ENCODE data around the gene ZNF664. TPM values are rescaled to one million over a fixed set of nuclear protein-coding genes. Genes with fewer than 3 reads are reported as not detected.

The ZNF664 gene
- total and polyA plus RNA-seq, 9 of the 15 experiments (the other 6 are each of a cell fraction or from before 2014, with no cell fraction given): 3.3 to 101 (median 63.6) TPM

DNA sequence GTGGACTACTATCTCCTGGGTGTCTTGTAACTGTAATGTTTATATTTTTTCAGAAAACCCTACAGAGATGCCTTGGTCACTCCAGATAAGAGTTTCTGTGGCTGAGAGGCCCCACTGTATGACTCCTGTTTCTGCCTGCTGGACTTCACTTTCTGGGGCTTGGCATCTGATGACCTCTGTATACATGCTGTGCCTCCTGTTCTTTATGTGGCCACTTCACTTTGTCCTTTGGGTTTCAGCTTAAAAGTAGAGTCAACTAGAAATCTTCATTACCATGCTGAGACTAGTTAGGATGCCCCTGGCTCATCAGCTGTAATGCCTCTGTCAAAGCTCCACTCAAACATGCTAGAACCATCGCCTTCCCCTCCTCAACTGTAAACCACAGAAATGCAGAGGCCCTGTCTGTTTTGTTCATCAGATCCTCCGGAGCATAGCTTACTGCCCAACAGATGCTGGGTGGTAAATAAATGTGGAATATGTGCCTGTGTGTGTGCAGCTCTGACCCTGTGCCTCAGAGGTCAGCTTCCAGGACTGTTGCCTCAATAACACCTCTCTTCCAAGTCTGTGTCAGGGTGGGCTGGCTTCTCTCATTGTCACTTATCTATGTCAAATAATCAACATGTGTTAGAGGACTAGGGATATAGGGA, 25.5 kb downstream of the ZNF664 start (continued):
- TF ChIP-seq RCOR1 (IDR thresholded peaks at IDR 0.05; ENCODE audit: borderline replicate concordance in 1 of 2, low read depth in 2 of 2, low read length in 2 of 2): 0 out of 4 replicates have a peak, but pooled peaks of 1 of the 2 experiments have one; percentile 34
- no peak for TF ChIP-seq PCBP1 (IDR thresholded peaks at IDR 0.05; ENCODE audit: low read depth, low read length, poor library complexity, severe bottlenecking)
- no peak for TF ChIP-seq ZNF707 (CRISPR knock-in tag; conservative IDR thresholded peaks at IDR 0.05)
- peak; percentile 55 for TF ChIP-seq CBFA2T2 (conservative IDR thresholded peaks at IDR 0.05)
- TF ChIP-seq, protein P1, sequence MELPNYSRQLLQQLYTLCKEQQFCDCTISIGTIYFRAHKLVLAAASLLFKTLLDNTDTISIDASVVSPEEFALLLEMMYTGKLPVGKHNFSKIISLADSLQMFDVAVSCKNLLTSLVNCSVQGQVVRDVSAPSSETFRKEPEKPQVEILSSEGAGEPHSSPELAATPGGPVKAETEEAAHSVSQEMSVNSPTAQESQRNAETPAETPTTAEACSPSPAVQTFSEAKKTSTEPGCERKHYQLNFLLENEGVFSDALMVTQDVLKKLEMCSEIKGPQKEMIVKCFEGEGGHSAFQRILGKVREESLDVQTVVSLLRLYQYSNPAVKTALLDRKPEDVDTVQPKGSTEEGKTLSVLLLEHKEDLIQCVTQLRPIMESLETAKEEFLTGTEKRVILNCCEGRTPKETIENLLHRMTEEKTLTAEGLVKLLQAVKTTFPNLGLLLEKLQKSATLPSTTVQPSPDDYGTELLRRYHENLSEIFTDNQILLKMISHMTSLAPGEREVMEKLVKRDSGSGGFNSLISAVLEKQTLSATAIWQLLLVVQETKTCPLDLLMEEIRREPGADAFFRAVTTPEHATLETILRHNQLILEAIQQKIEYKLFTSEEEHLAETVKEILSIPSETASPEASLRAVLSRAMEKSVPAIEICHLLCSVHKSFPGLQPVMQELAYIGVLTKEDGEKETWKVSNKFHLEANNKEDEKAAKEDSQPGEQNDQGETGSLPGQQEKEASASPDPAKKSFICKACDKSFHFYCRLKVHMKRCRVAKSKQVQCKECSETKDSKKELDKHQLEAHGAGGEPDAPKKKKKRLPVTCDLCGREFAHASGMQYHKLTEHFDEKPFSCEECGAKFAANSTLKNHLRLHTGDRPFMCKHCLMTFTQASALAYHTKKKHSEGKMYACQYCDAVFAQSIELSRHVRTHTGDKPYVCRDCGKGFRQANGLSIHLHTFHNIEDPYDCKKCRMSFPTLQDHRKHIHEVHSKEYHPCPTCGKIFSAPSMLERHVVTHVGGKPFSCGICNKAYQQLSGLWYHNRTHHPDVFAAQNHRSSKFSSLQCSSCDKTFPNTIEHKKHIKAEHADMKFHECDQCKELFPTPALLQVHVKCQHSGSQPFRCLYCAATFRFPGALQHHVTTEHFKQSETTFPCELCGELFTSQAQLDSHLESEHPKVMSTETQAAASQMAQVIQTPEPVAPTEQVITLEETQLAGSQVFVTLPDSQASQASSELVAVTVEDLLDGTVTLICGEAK (IDR thresholded peaks at IDR 0.05): no peak
- TF ChIP-seq, protein P1 (CRISPR knock-in tag; IDR thresholded peaks at IDR 0.05): no peak
- TF ChIP-seq, protein P2, sequence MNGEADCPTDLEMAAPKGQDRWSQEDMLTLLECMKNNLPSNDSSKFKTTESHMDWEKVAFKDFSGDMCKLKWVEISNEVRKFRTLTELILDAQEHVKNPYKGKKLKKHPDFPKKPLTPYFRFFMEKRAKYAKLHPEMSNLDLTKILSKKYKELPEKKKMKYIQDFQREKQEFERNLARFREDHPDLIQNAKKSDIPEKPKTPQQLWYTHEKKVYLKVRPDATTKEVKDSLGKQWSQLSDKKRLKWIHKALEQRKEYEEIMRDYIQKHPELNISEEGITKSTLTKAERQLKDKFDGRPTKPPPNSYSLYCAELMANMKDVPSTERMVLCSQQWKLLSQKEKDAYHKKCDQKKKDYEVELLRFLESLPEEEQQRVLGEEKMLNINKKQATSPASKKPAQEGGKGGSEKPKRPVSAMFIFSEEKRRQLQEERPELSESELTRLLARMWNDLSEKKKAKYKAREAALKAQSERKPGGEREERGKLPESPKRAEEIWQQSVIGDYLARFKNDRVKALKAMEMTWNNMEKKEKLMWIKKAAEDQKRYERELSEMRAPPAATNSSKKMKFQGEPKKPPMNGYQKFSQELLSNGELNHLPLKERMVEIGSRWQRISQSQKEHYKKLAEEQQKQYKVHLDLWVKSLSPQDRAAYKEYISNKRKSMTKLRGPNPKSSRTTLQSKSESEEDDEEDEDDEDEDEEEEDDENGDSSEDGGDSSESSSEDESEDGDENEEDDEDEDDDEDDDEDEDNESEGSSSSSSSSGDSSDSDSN (IDR thresholded peaks at IDR 0.05; ENCODE audit: borderline replicate concordance in 1 of 2, low read depth in 2 of 2, low read length in 2 of 2): 0 out of 4 replicates have a peak, but pooled peaks of 1 of the 2 experiments have one; percentile 41
- peak; percentile 68; the same call in 1 of the 2 replicates for TF ChIP-seq LEF1 (IDR thresholded peaks at IDR 0.05)
- TF ChIP-seq ARHGAP35 (IDR thresholded peaks at IDR 0.05; ENCODE audit: partially characterized antibody): no peak
- TF ChIP-seq, protein P3, sequence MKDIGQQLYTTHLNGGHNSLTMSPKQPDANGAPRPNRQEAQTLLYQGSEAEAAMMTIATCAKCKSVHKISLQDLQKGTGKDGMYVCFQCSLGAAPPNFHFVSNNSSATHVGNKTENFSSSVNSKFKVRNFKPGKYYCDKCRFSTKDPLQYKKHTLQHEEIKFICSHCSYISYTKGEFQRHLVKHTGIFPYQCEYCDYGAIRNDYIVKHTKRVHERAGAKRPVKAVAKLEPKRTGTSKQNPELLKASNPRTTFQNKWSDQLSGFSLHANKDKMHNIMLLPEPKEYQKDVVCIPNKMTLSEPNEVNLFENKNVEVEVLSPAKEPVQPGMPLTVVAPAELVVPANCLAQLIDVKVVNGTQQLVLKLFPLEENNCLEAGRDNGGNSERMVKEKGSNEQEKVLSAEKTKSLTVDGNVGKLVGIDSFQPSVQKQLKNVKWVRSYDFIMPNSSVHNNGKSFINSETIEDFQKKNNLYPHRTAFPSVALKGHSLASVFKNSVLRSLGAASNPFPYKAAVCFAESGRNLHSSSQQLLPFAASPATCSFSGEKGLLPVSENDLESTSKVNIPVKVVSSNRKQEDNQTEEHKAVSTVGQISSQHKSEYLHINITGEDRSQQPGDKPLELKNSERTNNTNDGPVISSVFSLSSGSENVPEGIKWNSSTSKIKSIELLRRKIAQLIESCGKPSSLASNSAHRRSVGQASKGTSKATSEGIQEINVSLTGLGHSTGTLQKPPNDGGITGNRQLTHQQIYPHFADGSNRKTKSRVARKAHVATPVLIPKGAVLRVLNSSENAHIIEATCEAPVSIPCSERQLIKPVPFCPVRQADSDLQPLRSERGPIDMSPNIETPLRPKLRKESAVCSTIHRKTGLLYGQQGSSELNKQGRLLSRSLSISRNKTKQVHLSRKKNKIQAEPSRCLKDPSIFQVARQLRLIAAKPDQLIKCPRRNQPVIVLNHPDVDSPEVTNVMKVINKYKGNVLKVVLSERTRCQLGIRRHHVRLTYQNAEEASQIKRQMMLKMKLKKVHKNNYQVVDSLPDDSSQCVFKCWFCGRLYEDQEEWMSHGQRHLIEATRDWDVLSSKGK (CRISPR knock-in tag; IDR thresholded peaks at IDR 0.05): no peak
- TF ChIP-seq NUFIP1 (IDR thresholded peaks at IDR 0.05; ENCODE audit: partially characterized antibody): no peak
- no peak for TF ChIP-seq ZNF263 (CRISPR knock-in tag; IDR thresholded peaks at IDR 0.05; ENCODE audit: borderline replicate concordance)
